Dermis blood vessel endothelial cell (primary cell): ENCODE data around the gene SMARCA5. TPM values are rescaled to one million over a fixed set of nuclear protein-coding genes. Genes with fewer than 3 reads are reported as not detected.

Experiments
- DNase-seq: peaks from one replicate; pipeline ENCODE4 v3.0.0; 2010
- total RNA-seq: library from RNA; depleted of rRNA; stranded (reverse); fragments of >200 nt; gene quantifications from 2 replicates; pipeline ENCODE4 v1.2.3, GENCODE V29; 2014

The SMARCA5 gene
- total RNA-seq, 1 donor from 2014 or later = 75.2 TPM

GRCh38 chr4:143531788-143532491 lies 18.4 kb downstream of the SMARCA5 start:
- peak; percentile 90 for DNase-seq

- DNase-seq = no peak
Measured at GRCh38 chr4:143538979-143539669, 25.6 kb downstream of the SMARCA5 start.

GRCh38 chr4:143539670-143540023 lies 26.1 kb downstream of the SMARCA5 start:
- no peak for DNase-seq

- no peak for DNase-seq
Measured at GRCh38 chr4:143549928-143550327, 36.4 kb downstream of the SMARCA5 start.

- no peak for DNase-seq
Measured at GRCh38 chr4:143554728-143555597, 41.5 kb downstream of the SMARCA5 start.

GRCh38 chr4:143555676-143556075 lies 42.2 kb downstream of the SMARCA5 start:
- no peak for DNase-seq

GRCh38 chr4:143558286-143558685 lies 44.8 kb downstream of the SMARCA5 start:
- no peak for DNase-seq

GRCh38 chr4:143558823-143559756 lies 45.6 kb downstream of the SMARCA5 start:
- peak; percentile 90 for DNase-seq

- peak; percentile 20 for DNase-seq
Measured at GRCh38 chr4:143559757-143560147, 46.2 kb downstream of the SMARCA5 start.

GRCh38 chr4:143564472-143564871 lies 51.0 kb downstream of the SMARCA5 start:
- DNase-seq = no peak

GRCh38 chr4:143575331-143575730 lies 61.8 kb downstream of the SMARCA5 start:
- DNase-seq = peak; percentile 33

GRCh38 chr4:143581331-143581946 lies 67.9 kb downstream of the SMARCA5 start:
- DNase-seq = peak; percentile 67

- DNase-seq = no peak
Measured at GRCh38 chr4:143585548-143585947, 72.0 kb downstream of the SMARCA5 start.

GRCh38 chr4:143586080-143586479 lies 72.6 kb downstream of the SMARCA5 start:
- DNase-seq = peak; percentile 93

- peak; percentile 69 for DNase-seq
Measured at GRCh38 chr4:143587703-143588102, 74.2 kb downstream of the SMARCA5 start.

- DNase-seq = no peak
Measured at GRCh38 chr4:143597276-143597675, 83.8 kb downstream of the SMARCA5 start.

- DNase-seq = no peak
Measured at GRCh38 chr4:143598816-143599215, 85.3 kb downstream of the SMARCA5 start.

GRCh38 chr4:143599827-143600226 lies 86.3 kb downstream of the SMARCA5 start:
- DNase-seq = no peak

GRCh38 chr4:143606480-143606879 lies 93.0 kb downstream of the SMARCA5 start:
- DNase-seq = no peak
